ENCODE measurements around the gene UGT1A3. TPM values are rescaled to one million over a fixed set of nuclear protein-coding genes. Genes with fewer than 3 reads are reported as not detected.
"Not testable (repeated sequence)": the region's sequence is repeated elsewhere in the genome, so short reads cannot be mapped to it uniquely, and the experiment has no call there.

UGT1A3 gene
- polyA plus RNA-seq = not detected

- WGBS, 3 donors = 65 to 81% (median 80%) methylated on average over 8 of the region's 8 CpGs
- H3K27ac ChIP-seq (ENCODE audit: low read depth, low read length) = no peak within 1 kb of the TSS
Measured at GRCh38 chr2:233728723-233729301, at the start of gene UGT1A3. UGT1A3 (plus strand) TSS chr2:233729042; CDS start chr2:233729127, 85 bp downstream.

GRCh38 chr2:233679196-233679595, 49.6 kb upstream of the UGT1A3 start:
- WGBS, 3 donors = 50 to 80% (median 74%) methylated on average over 4 of the region's 4 CpGs
- no peak overlapping the region for H3K27ac ChIP-seq (ENCODE audit: low read depth, low read length)

- WGBS, 3 donors = 69 to 89% (median 84%) methylated on average over 4 of the region's 4 CpGs
- H3K27ac ChIP-seq (ENCODE audit: low read depth, low read length) = no peak overlapping the region
Measured at GRCh38 chr2:233680361-233681045, 48.3 kb upstream of the UGT1A3 start.

GRCh38 chr2:233681521-233682099, 47.2 kb upstream of the UGT1A3 start, which contains the start of gene UGT1A7:
UGT1A7 (plus strand) TSS chr2:233681901; CDS start chr2:233681938, 37 bp downstream.
- WGBS, 3 donors = 56 to 73% (median 70%) methylated on average over 5 of the region's 5 CpGs
- H3K27ac ChIP-seq (ENCODE audit: low read depth, low read length) = no peak within 1 kb of the TSS

- 53 to 80% (median 76%) methylated on average over 1 of the region's 1 CpG for WGBS, 3 donors
- H3K27ac ChIP-seq (ENCODE audit: low read depth, low read length) = no peak overlapping the region
Measured at GRCh38 chr2:233684640-233685039, 44.2 kb upstream of the UGT1A3 start.

- 72 to 77% (median 76%) methylated on average over 5 of the region's 5 CpGs for WGBS, 3 donors
- H3K27ac ChIP-seq (ENCODE audit: low read depth, low read length) = no peak overlapping the region
Measured at GRCh38 chr2:233686928-233687327, 41.9 kb upstream of the UGT1A3 start.

- 71 to 88% (median 87%) methylated on average over 5 of the region's 5 CpGs for WGBS, 3 donors
- no peak overlapping the region for H3K27ac ChIP-seq (ENCODE audit: low read depth, low read length)
Measured at GRCh38 chr2:233688341-233688740, 40.5 kb upstream of the UGT1A3 start.

- no peak overlapping the region for H3K27ac ChIP-seq (ENCODE audit: low read depth, low read length)
Measured at GRCh38 chr2:233689031-233689430, 39.8 kb upstream of the UGT1A3 start.

- H3K27ac ChIP-seq (ENCODE audit: low read depth, low read length) = no peak overlapping the region
- 2 to 6% (median 5%) methylated on average over 3 of the region's 3 CpGs for WGBS, 3 donors
Measured at GRCh38 chr2:233689501-233689900, 39.3 kb upstream of the UGT1A3 start.

- no peak overlapping the region for H3K27ac ChIP-seq (ENCODE audit: low read depth, low read length)
- 67 to 76% (median 69%) methylated on average over 4 of the region's 4 CpGs for WGBS, 3 donors
Measured at GRCh38 chr2:233690444-233690843, 38.4 kb upstream of the UGT1A3 start.

GRCh38 chr2:233691443-233692433, 37.1 kb upstream of the UGT1A3 start:
- WGBS, 3 donors = 80 to 87% (median 84%) methylated on average over 11 of the region's 11 CpGs
- H3K27ac ChIP-seq (ENCODE audit: low read depth, low read length) = no peak overlapping the region

- WGBS, 3 donors = 51 to 90% (median 86%) methylated on average over 4 of the region's 4 CpGs
- H3K27ac ChIP-seq (ENCODE audit: low read depth, low read length) = no peak within 1 kb of the TSS
Measured at GRCh38 chr2:233692648-233693047, 36.2 kb upstream of the UGT1A3 start, which contains the start of gene UGT1A6. UGT1A6 (plus strand) TSS chr2:233692890; CDS start chr2:233693005, 115 bp downstream.

GRCh38 chr2:233693963-233694362, 34.9 kb upstream of the UGT1A3 start:
- H3K27ac ChIP-seq (ENCODE audit: low read depth, low read length) = no peak overlapping the region
- 60 to 84% (median 75%) methylated on average over 6 of the region's 6 CpGs for WGBS, 3 donors

GRCh38 chr2:233698740-233699139, 30.1 kb upstream of the UGT1A3 start:
- no peak overlapping the region for H3K27ac ChIP-seq (ENCODE audit: low read depth, low read length)
- WGBS, 3 donors = 75 to 91% (median 77%) methylated on average over 4 of the region's 4 CpGs

- H3K27ac ChIP-seq (ENCODE audit: low read depth, low read length) = no peak overlapping the region
- 79 to 91% (median 87%) methylated on average over 8 of the region's 8 CpGs for WGBS, 3 donors
Measured at GRCh38 chr2:233699424-233700027, 29.3 kb upstream of the UGT1A3 start.

- H3K27ac ChIP-seq (ENCODE audit: low read depth, low read length) = no peak overlapping the region
- 6 to 27% (median 17%) methylated on average over 1 of the region's 1 CpG for WGBS, 3 donors
Measured at GRCh38 chr2:233700028-233700635, 28.7 kb upstream of the UGT1A3 start.

GRCh38 chr2:233700842-233701241, 28.0 kb upstream of the UGT1A3 start:
- 86 to 92% (median 90%) methylated on average over 5 of the region's 5 CpGs for WGBS, 3 donors

GRCh38 chr2:233702238-233702637, 26.6 kb upstream of the UGT1A3 start:
- WGBS, 3 donors = 41 to 53% (median 53%) methylated on average over 3 of the region's 3 CpGs

More at GRCh38 chr2:233700842-233701241, 28.0 kb upstream of the UGT1A3 start:
- H3K27ac ChIP-seq (ENCODE audit: low read depth, low read length) = not testable (repeated sequence)

More at GRCh38 chr2:233702238-233702637, 26.6 kb upstream of the UGT1A3 start:
- H3K27ac ChIP-seq (ENCODE audit: low read depth, low read length) = no peak overlapping the region

All from adipose tissue (tissue), 3 donors.